ENCODE results near the gene RHEX.

GRCh38 chr1:206041640-206042039 is 11.3 kb upstream of the RHEX start:
- TF ChIP-seq SMC3 (IDR thresholded peaks at IDR 0.05) (no peak), HDAC2 (IDR thresholded peaks at IDR 0.05) (no peak), HOXA7 (CRISPR knock-in tag; IDR thresholded peaks at IDR 0.05) (no peak), MYC (IDR thresholded peaks at IDR 0.05; ENCODE audit: borderline replicate concordance, low read length) (no peak), NPAS2 (CRISPR knock-in tag; IDR thresholded peaks at IDR 0.05; ENCODE audit: borderline replicate concordance) (no peak), CTCF (IDR thresholded peaks at IDR 0.05) (no peak), MAX (IDR thresholded peaks at IDR 0.05) (no peak)
- TF ChIP-seq, protein P1, sequence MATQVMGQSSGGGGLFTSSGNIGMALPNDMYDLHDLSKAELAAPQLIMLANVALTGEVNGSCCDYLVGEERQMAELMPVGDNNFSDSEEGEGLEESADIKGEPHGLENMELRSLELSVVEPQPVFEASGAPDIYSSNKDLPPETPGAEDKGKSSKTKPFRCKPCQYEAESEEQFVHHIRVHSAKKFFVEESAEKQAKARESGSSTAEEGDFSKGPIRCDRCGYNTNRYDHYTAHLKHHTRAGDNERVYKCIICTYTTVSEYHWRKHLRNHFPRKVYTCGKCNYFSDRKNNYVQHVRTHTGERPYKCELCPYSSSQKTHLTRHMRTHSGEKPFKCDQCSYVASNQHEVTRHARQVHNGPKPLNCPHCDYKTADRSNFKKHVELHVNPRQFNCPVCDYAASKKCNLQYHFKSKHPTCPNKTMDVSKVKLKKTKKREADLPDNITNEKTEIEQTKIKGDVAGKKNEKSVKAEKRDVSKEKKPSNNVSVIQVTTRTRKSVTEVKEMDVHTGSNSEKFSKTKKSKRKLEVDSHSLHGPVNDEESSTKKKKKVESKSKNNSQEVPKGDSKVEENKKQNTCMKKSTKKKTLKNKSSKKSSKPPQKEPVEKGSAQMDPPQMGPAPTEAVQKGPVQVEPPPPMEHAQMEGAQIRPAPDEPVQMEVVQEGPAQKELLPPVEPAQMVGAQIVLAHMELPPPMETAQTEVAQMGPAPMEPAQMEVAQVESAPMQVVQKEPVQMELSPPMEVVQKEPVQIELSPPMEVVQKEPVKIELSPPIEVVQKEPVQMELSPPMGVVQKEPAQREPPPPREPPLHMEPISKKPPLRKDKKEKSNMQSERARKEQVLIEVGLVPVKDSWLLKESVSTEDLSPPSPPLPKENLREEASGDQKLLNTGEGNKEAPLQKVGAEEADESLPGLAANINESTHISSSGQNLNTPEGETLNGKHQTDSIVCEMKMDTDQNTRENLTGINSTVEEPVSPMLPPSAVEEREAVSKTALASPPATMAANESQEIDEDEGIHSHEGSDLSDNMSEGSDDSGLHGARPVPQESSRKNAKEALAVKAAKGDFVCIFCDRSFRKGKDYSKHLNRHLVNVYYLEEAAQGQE (IDR thresholded peaks at IDR 0.05), result no peak

All from A549 (cell line).